SK-N-SH treated with all-trans-retinoic acid at 6 μM for 48 hours (cell line): ENCODE data around the gene LRP11.

Experiments used
- ATAC-seq: fragments of 200-7000 bp; cut with Tn5 transposase; 3 replicates; pipeline ENCODE4 v1.9.1; 2020; ENCODE audit warnings: mild to moderate bottlenecking, moderate library complexity
- ARNTL ChIP-seq: fragments of 450-650 bp; formaldehyde crosslinking; IDR thresholded peaks from 2 replicates; pipeline ENCODE4 v1.5.0; 2020; ENCODE audit warnings: low read depth, mild to moderate bottlenecking, moderate library complexity, borderline replicate concordance
- BACH2 ChIP-seq: fragments of 250-450 bp; sonication (Bioruptor Pico); IDR thresholded peaks from 2 replicates; pipeline ENCODE4 v1.9.0; 2021; ENCODE audit warnings: mild to moderate bottlenecking, borderline replicate concordance
- CREB5 ChIP-seq: fragments of 250-450 bp; sonication (Bioruptor Pico); IDR thresholded peaks from 2 replicates; pipeline ENCODE4 v1.5.1; 2020; ENCODE audit warnings: low read depth, mild to moderate bottlenecking, moderate library complexity
- CSDC2 ChIP-seq: fragments of 250-450 bp; sonication (Bioruptor Pico); IDR thresholded peaks from 2 replicates; pipeline ENCODE4 v1.5.0; 2020; ENCODE audit warnings: mild to moderate bottlenecking, moderate library complexity
- CSRNP3 ChIP-seq: fragments of 250-450 bp; sonication (Bioruptor Pico); IDR thresholded peaks from 2 replicates; pipeline ENCODE4 v1.5.1; 2021; ENCODE audit warnings: mild to moderate bottlenecking, moderate library complexity
- ESRRG ChIP-seq: fragments of 250-450 bp; sonication (Bioruptor Pico); IDR thresholded peaks from 2 replicates; pipeline ENCODE4 v1.6.1; 2021; ENCODE audit warnings: mild to moderate bottlenecking
- GLIS3 ChIP-seq: fragments of 250-450 bp; sonication (Bioruptor Pico); IDR thresholded peaks from 2 replicates; pipeline ENCODE4 v1.5.0; 2020; ENCODE audit warnings: mild to moderate bottlenecking, moderate library complexity
- ISL1 ChIP-seq: fragments of 250-450 bp; sonication (Bioruptor Pico); IDR thresholded peaks from 2 replicates; pipeline ENCODE4 v2.1.2; 2022; ENCODE audit warnings: mild to moderate bottlenecking, moderate library complexity
- OSR1 ChIP-seq: fragments of 250-450 bp; sonication (Bioruptor Pico); IDR thresholded peaks from 2 replicates; pipeline ENCODE4 v1.8.0; 2022; ENCODE audit warnings: moderate library complexity, mild to moderate bottlenecking, inconsistent platforms
- POU6F1 ChIP-seq: fragments of 250-450 bp; sonication (Bioruptor Pico); IDR thresholded peaks from 2 replicates; pipeline ENCODE4 v1.8.0; 2021; ENCODE audit warnings: low read depth, mild to moderate bottlenecking, moderate library complexity, borderline replicate concordance
- PPARA ChIP-seq: fragments of 250-450 bp; sonication (Bioruptor Pico); IDR thresholded peaks from 2 replicates; pipeline ENCODE4 v1.5.0; 2020; ENCODE audit warnings: mild to moderate bottlenecking, borderline replicate concordance
- RARB ChIP-seq: fragments of 250-450 bp; sonication (Bioruptor Pico); IDR thresholded peaks from 2 replicates; pipeline ENCODE4 v1.8.0; 2021; ENCODE audit warnings: mild to moderate bottlenecking, moderate library complexity
- SNAI2 ChIP-seq: fragments of 250-450 bp; sonication (Bioruptor Pico); IDR thresholded peaks from 2 replicates; pipeline ENCODE4 v1.5.0; 2020; ENCODE audit warnings: mild to moderate bottlenecking, moderate library complexity
- TCF4 ChIP-seq: fragments of 250-450 bp; sonication (Bioruptor Pico); IDR thresholded peaks from 2 replicates; pipeline ENCODE4 v1.8.0; 2021; ENCODE audit warnings: mild to moderate bottlenecking, moderate library complexity, borderline replicate concordance
- TOX ChIP-seq: fragments of 250-450 bp; sonication (Bioruptor Pico); IDR thresholded peaks from 2 replicates; pipeline ENCODE4 v1.8.0; 2021; ENCODE audit warnings: mild to moderate bottlenecking, moderate library complexity, borderline replicate concordance
- TSHZ2 ChIP-seq: fragments of 250-450 bp; sonication (Bioruptor Pico); IDR thresholded peaks from 2 replicates; pipeline ENCODE4 v1.5.0; 2020; ENCODE audit warnings: mild to moderate bottlenecking, moderate library complexity
- ZC3H10 ChIP-seq: fragments of 250-450 bp; sonication (Bioruptor Pico); IDR thresholded peaks from 2 replicates; pipeline ENCODE4 v1.5.1; 2021; ENCODE audit warnings: mild to moderate bottlenecking, moderate library complexity
- ZFP3 ChIP-seq: fragments of 250-450 bp; sonication (Bioruptor Pico); IDR thresholded peaks from 2 replicates; pipeline ENCODE4 v1.5.0; 2020; ENCODE audit warnings: mild to moderate bottlenecking, moderate library complexity
- ZFP30 ChIP-seq: fragments of 450-650 bp; formaldehyde crosslinking; IDR thresholded peaks from 2 replicates; pipeline ENCODE4 v1.5.0; 2022; ENCODE audit warnings: mild to moderate bottlenecking, moderate library complexity
- ZNF70 ChIP-seq: fragments of 450-650 bp; formaldehyde crosslinking; IDR thresholded peaks from 2 replicates; pipeline ENCODE4 v1.5.0; 2020; ENCODE audit warnings: mild to moderate bottlenecking, moderate library complexity
- ZNF8 ChIP-seq: fragments of 450-650 bp; formaldehyde crosslinking; IDR thresholded peaks from 2 replicates; pipeline ENCODE4 v1.5.0; 2020; ENCODE audit warnings: mild to moderate bottlenecking, moderate library complexity
- TF ChIP-seq, protein P1 (sequence below): fragments of 250-450 bp; sonication (Bioruptor Pico); IDR thresholded peaks from 2 replicates; pipeline ENCODE4 v1.8.0; 2020; ENCODE audit warnings: mild to moderate bottlenecking, moderate library complexity, borderline replicate concordance

LRP11 gene

GRCh38 chr6:149825292-149825691 is 38.9 kb downstream of the LRP11 start:
- TF ChIP-seq TCF4 (no peak), GLIS3 (CRISPR knock-in tag) (no peak), ZC3H10 (CRISPR knock-in tag) (no peak), SNAI2 (CRISPR knock-in tag) (no peak), BACH2 (CRISPR knock-in tag) (no peak)
- no peak for ATAC-seq

DNA sequence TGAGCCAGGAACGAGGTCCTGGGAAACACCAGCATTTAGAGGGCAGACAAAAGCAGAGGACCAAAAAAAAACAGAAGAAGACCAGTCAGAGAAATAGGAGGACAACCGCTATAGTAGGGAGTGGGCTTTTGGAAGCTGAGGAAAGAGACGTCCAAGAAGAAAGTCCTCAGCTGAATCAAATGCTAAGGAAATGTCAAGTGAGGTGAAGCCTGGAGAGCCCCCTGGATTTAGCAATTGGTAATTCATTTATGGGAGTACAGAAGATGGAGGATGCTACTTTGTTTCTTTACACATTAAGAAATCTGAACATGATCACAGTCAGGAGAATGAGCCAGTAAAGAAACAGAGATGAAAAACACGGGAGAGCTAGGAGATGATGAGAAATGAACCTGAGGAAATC is 41.1 kb downstream of the LRP11 start:
- ATAC-seq: no peak
- no peak for TF ChIP-seq CREB5 (CRISPR knock-in tag)
- no peak for TF ChIP-seq ZFP30 (CRISPR knock-in tag)
- TF ChIP-seq, protein P1, sequence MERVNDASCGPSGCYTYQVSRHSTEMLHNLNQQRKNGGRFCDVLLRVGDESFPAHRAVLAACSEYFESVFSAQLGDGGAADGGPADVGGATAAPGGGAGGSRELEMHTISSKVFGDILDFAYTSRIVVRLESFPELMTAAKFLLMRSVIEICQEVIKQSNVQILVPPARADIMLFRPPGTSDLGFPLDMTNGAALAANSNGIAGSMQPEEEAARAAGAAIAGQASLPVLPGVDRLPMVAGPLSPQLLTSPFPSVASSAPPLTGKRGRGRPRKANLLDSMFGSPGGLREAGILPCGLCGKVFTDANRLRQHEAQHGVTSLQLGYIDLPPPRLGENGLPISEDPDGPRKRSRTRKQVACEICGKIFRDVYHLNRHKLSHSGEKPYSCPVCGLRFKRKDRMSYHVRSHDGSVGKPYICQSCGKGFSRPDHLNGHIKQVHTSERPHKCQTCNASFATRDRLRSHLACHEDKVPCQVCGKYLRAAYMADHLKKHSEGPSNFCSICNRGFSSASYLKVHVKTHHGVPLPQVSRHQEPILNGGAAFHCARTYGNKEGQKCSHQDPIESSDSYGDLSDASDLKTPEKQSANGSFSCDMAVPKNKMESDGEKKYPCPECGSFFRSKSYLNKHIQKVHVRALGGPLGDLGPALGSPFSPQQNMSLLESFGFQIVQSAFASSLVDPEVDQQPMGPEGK (CRISPR knock-in tag): no peak
- no peak for TF ChIP-seq ZNF8 (CRISPR knock-in tag)
- TF ChIP-seq SNAI2 (CRISPR knock-in tag): no peak
- no peak for TF ChIP-seq ZFP3 (CRISPR knock-in tag)
- TF ChIP-seq TOX (CRISPR knock-in tag): no peak
- TF ChIP-seq TCF4: no peak

- no peak for ATAC-seq
- TF ChIP-seq GLIS3 (CRISPR knock-in tag) (no peak), CREB5 (CRISPR knock-in tag) (no peak), TOX (CRISPR knock-in tag) (no peak), ISL1 (CRISPR knock-in tag) (no peak), CSRNP3 (CRISPR knock-in tag) (no peak), ARNTL (CRISPR knock-in tag) (no peak), ZC3H10 (CRISPR knock-in tag) (no peak), BACH2 (CRISPR knock-in tag) (no peak), ZNF70 (no peak), OSR1 (CRISPR knock-in tag) (no peak), PPARA (CRISPR knock-in tag) (no peak), TSHZ2 (CRISPR knock-in tag) (no peak), SNAI2 (CRISPR knock-in tag) (no peak), ZFP3 (CRISPR knock-in tag) (no peak), RARB (no peak), POU6F1 (no peak), TCF4 (no peak), ESRRG (CRISPR knock-in tag) (no peak), CSDC2 (no peak)
Observed at GRCh38 chr6:149821492-149821891, 42.7 kb downstream of the LRP11 start.
